ENCODE measurements around the gene P4HB. TPM values are rescaled to one million over a fixed set of nuclear protein-coding genes. Genes with fewer than 3 reads are reported as not detected.

Gene P4HB
- total RNA-seq, 2 donors from 2014 or later = 382 to 460 TPM

DNA sequence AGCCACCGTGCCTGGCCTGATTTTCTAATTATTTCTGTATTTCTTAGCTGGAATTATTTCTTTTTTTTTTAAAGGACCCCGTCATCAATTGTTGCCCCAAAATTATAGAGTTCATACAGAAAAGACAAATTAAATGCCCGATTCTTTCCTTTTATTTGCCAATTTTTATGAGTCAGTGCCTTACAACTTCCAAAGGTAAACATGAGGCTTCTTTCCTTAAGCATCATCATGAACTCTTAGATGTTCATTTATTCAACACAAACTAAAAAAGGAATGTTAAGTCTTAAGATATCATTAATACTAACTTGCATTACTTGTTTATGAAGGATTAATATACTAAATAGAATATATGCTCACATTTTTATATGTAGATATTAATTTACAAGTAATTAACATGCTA is 18.0 kb upstream of the P4HB start:
- peaks cover 5 to 8% of the 10 kb centered on the region in 2 donors for H3K36me3 Mint-ChIP-seq
- DNase-seq (ENCODE audit: low spot score in 2 of 2) (no peak), ATAC-seq (no peak)
- no peak overlapping the region for H3K27ac Mint-ChIP-seq
- no peaks in the 10 kb centered on the region for H3K9me3 Mint-ChIP-seq

DNA sequence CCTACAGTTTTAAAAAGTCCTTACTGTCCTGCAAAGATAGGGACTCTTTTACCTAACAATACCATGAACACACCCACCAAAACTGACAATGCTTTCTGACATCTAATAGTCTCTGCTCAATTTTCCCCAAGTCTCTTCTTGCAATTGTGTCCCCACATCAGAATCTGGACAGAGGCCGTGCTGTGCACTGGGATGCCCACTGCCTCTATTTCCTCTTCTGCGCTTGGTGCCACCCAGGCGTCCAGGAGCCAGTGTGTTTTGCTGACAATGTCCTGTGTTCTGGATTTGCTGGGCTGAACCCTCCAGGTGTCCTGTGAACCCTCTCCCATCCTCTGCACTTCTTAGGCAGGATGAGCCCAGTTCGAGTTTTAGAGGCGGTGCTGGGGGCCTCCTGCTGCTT is 17.2 kb upstream of the P4HB start:
- peaks cover 8 to 9% of the 10 kb centered on the region in 2 donors for H3K36me3 Mint-ChIP-seq
- ATAC-seq = no peak
- no peak for DNase-seq (ENCODE audit: low spot score in 2 of 2)
- H3K27ac Mint-ChIP-seq = no peak overlapping the region
- H3K9me3 Mint-ChIP-seq = no peaks in the 10 kb centered on the region

DNA sequence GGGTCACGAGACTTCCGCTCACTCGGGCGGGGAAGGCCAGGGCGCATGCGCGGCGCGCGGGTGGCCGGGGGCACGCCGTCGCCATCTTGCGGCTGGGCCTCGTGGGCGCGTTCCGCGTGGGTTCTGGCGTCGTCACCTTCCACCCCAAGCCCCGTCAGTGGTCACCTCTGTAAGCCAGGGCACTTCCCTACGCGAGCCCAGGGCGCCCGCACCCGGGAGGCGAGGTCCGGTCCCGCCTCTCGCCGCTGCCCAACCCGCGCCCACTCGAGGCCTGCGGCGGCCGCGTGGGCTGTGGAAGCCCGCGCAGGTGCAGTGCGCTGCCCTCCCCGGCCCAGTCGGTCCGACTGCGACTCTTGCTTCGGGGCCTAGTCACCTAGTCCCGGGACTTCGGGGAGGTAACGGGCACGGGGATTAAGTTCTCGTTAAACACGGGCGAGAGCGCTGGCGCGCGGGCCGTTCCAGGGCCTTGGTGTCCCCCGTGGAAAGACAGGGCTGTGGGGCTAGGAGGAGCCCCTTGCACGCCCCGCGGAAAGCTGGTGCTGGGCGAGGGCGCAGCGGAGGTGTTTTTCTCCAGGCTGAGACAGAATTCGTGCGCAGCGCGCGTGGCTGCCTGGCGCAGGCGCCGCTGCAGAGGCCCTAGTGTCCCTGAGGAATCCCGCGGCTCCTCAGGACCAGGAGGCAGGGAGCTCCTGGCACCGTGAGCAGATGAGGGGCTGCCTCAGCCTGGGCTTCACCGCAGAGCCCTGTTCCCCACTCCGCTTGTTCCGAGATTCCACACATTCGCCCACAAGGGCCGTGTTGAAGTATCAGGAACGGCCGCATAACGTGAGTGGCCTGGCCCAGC is 11.3 kb upstream of the P4HB start:
- no peaks in the 10 kb centered on the region for H3K9me3 Mint-ChIP-seq
- H3K27ac Mint-ChIP-seq = peak overlapping the region; percentile 96 to 97
- H3K36me3 Mint-ChIP-seq = peaks cover 16 to 22% of the 10 kb centered on the region in 2 donors

DNA sequence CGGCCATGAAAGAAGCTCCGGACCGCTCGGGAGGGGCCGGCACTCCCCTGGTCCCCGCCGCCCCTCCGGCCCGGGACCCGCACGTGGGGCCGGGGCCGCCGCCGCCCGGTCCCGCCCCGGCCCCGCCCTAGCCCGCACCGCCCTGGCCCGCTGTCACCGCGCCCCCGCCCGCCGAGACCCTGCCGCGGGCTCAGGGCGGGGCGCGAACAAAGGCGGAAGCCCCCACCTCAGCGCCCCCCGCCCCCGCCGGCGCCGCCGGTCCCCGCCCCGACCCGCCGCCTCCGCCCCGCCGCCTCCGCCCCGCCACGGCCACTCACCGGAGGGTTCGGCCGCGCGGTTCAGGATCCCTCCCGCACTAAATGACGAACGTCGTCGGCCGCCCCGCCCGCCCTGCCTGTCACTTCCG is 10.6 kb upstream of the P4HB start, which contains the start of gene ARHGDIA:
Gene ARHGDIA (minus strand): TSS at position 357 of the 406 bp plus-strand sequence. CDS start 1,407 bp downstream, outside the sequence.
- Mint-ChIP-seq H3K36me3 (peaks cover 16 to 22% of the 10 kb centered on the region in 2 donors), H3K27ac (peak within 1 kb of the TSS; percentile 97), H3K9me3 (no peaks in the 10 kb centered on the region)
- ATAC-seq = peak; percentile 71 to 73
- DNase-seq (ENCODE audit: low spot score in 2 of 2) = no peak

More for the DNA sequence above, 11.3 kb upstream of the P4HB start:
- ATAC-seq (peak in 1 of 2 donors; percentile 49), DNase-seq (ENCODE audit: low spot score in 2 of 2) (peak; percentile 97)

- H3K36me3 Mint-ChIP-seq = peaks cover 16 to 22% of the 10 kb centered on the region in 2 donors
These were observed 10.0 kb upstream of the P4HB start for GRCh38 chr17:81870131-81870980.

DNA sequence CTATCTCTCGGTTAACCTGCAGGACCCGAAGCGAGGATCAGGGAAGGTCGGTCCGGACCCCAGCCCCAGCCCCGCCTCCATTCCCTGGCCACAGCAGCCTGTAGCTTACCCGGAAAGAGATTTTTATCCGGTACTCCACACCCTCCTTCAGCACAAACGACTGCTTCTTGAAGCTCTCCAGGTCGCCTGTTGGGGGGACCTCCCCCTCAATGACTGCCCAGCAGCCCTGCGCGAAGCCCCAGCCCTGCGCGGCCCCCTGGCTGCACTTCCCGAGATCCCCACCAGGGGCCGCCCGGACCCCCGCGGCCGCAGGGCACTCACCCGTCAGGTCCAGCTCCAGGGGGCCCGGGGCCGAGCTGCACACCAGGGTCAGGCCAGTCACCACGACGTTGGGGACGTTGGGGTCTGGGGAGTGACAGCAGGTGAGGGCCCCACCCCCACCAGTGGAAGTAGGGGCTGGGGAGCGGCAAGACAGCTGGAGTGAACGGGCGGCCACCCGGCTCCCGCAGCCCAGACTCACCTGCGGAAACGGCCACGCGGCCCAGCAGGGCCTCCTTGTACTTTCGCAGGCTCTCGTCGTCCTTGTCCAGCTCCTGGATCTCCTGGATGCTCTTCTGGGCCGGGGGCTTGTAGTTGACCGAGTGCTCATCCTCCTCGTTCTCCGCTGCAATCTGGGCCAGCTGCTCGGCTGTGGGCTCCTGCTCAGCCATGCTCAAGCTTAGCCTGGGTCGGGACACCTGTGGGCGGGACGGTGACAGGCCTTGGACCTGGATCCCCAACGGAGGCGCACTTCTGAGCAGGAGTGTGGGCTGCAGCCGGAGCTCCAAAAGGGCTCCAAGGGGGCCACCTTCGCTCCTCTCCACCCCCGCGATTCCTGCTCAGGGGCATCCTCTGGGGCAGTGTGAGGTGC is 9.1 kb upstream of the P4HB start:
- H3K27ac Mint-ChIP-seq = peak overlapping the region; percentile 92 to 97
- H3K36me3 Mint-ChIP-seq = peaks cover 16 to 22% of the 10 kb centered on the region in 2 donors
- no peak for ATAC-seq
- peak in 1 of 2 donors; percentile 70 for DNase-seq (ENCODE audit: low spot score in 2 of 2)
- H3K9me3 Mint-ChIP-seq = no peaks in the 10 kb centered on the region

More at GRCh38 chr17:81870131-81870980, 10.0 kb upstream of the P4HB start:
- H3K9me3 Mint-ChIP-seq = no peaks in the 10 kb centered on the region
- peak; percentile 31 to 40 for ATAC-seq
- DNase-seq (ENCODE audit: low spot score in 2 of 2) = peak in 1 of 2 donors; percentile 53
- peak overlapping the region; percentile 97 for H3K27ac Mint-ChIP-seq

GRCh38 chr17:81868674-81869220 is 8.4 kb upstream of the P4HB start:
- Mint-ChIP-seq H3K9me3 (no peaks in the 10 kb centered on the region), H3K36me3 (peaks cover 17 to 22% of the 10 kb centered on the region in 2 donors), H3K27ac (peak overlapping the region in 1 of 2 donors; percentile 97)
- DNase-seq (ENCODE audit: low spot score in 2 of 2) = no peak
- ATAC-seq = no peak

DNA sequence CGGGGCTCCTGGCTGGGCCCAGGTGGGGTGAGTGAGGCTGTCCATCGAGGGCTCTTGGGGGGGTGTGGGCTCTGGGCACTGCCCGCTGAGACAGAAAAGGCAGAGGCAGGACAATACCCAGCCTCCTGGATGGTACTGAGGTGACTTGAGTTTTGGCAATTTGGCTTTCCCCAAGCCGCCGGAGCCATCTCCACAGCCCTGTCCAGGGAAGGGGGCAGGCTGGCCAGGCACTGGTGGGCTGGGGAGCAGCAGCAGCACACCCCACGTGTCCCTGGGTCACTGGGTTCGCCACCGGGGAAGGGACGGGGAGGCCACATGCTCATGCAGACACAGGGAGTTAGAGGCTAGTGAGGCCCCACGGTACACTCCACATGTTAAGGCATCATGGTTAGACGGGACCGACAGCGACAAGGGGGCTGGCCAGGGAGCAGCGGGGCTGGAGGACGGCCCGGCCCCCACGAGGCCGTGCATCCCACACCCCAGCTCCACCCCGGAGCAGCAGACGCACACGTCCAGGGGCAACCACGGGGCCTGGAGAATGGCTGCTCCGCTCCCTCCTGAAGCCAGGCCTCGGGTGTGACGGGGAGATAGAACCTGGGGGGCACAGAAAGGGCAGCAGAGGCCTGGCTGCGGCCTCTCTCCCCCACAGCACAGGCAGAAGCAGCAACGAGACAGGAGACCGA is 7.8 kb upstream of the P4HB start:
- ATAC-seq (no peak), DNase-seq (ENCODE audit: low spot score in 2 of 2) (no peak)
- Mint-ChIP-seq H3K27ac (peak overlapping the region; percentile 72 to 82), H3K9me3 (no peaks in the 10 kb centered on the region), H3K36me3 (peaks cover 23 to 26% of the 10 kb centered on the region in 2 donors)

DNA sequence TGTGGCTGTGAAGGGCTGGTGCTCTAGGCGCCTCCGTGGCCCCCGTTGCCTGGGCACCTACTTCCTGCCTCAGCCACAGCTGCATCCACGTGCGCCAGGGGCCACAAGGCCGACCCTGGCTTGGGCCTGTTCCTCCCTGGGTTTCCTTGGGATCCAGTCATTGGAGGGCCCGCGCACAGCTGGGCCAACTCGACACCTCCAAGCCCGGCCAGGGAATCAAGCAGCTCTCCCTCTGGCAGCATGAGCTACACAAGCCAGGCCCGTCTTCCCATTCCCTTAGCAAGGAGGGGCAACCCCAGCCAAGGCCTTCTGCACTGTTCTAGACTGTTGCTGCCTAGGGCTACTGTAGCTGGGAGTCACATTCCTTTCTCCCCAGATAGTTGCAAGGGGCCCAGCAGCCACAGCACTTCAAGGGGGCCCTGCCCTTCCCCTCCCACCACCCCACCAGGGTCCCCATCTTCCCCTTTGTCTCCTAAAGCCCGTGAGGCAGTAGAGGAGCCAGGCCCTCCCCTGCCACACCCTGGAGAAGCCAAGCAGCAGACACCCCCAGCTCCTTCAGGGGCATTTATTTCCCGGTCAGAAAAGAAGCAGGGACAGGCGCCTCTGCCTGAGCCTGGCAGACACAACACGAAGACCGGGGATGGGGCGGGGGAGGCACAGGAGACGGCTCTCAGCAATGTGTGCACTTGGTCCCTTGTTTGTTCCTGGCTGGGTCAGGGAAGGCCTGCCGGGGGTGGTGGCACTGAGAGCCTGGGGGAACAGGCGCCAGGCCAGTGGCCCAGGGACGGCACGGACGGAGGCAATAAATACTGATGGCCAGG is 7.0 kb upstream of the P4HB start:
- peaks cover 27 to 30% of the 10 kb centered on the region in 2 donors for H3K36me3 Mint-ChIP-seq
- no peaks in the 10 kb centered on the region for H3K9me3 Mint-ChIP-seq
- DNase-seq (ENCODE audit: low spot score in 2 of 2) (peak in 1 of 2 donors; percentile 28), ATAC-seq (no peak)
- peak overlapping the region; percentile 82 to 85 for H3K27ac Mint-ChIP-seq

DNA sequence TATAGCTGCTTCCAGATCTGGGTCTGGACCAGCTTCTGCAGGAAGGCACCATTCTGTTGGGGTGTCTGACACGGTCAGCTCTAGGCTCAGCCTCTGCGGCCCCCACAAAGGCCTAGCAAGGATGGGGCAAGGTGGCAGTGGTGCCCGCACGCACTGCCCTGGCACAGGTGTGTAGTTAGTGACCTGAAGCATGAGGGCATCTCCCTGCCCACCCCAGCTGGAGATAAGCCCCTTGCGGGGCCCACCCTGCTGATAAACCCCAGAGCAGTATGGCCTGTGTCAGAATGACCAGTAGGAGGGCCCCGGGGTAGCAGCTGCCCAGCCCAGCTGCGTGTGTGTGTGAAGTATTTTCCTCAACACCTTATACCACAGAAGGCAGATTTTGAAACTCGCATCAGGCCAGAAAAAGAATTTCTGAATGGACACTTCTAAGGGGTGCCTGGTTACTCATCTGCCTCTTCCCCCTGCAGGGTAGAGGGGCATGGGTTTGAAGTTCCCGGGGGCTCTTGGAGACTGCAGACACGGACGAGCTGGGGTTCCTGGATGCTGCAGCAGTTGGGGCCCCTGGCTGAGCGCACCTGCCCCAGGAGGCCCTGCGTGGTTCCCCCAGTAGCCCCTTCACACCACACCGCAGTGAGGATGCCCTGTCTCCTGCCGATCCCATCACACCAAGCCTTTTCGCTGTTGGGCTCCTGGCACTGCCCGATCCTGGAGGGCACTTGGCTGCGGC is 6.3 kb upstream of the P4HB start:
- H3K27ac Mint-ChIP-seq = peak overlapping the region; percentile 82 to 85
- H3K36me3 Mint-ChIP-seq = peaks cover 20 to 28% of the 10 kb centered on the region in 2 donors
- DNase-seq (ENCODE audit: low spot score in 2 of 2) (no peak), ATAC-seq (no peak)
- H3K9me3 Mint-ChIP-seq = no peaks in the 10 kb centered on the region

DNA sequence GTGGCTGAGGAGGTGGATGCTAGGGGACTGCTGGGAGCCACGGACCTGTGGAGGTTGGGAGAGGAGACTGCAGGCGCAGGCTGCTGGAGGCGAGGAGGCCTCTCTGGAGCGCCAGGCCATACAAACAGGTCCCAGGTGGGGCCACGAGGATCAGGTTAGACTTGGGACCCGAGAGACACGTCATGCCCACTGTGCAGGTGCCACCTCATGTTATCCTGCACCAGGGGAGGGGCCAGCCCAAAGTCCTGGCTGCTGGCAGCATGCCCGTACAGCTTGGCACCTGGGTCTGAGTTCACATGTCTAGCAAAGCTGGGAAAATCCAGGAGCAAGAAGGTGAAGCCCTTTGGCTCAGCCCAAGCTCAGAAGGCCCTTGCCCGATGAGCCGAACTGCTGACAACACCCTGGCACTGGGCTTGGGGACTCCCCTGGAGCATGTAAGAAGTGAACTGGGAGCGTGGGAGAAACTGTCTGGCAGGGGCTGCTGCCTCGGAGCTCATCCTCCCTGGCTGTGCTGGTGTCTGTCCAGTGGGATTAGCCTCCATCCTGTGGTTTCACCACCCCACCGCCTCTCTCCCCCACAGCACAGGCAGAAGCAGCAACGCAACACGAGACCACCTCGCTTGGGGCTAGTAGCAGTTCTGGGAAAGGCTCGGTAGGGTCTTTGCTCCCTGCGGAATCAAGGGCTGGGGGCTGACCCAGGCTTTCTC is 5.6 kb upstream of the P4HB start:
- peaks cover 25 to 31% of the 10 kb centered on the region in 2 donors for H3K36me3 Mint-ChIP-seq
- H3K27ac Mint-ChIP-seq = peak overlapping the region; percentile 77 to 82
- no peaks in the 10 kb centered on the region for H3K9me3 Mint-ChIP-seq

DNA sequence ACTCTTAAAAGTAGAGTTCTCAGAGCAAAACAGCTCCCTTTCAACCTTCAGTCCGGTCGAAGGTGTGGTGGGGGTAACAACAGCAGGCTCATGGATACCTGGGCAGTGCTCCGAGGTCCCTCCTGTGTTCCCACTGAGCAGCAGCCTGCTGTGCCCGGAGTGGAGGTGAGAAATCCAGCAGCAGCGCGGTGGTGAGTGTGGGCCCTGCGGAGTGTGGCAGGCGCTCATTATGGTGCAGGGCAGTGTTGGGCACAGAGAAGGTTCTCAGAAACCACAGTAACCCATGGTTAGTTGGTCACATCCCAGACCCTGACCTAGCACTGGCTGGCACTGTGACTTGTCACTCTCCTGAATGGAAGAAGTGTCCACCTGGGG is 5.0 kb upstream of the P4HB start:
- DNase-seq (ENCODE audit: low spot score in 2 of 2) (no peak), ATAC-seq (no peak)
- Mint-ChIP-seq H3K27ac (peak overlapping the region; percentile 68 to 82), H3K36me3 (peaks cover 23 to 31% of the 10 kb centered on the region in 2 donors), H3K9me3 (no peaks in the 10 kb centered on the region)

More for the DNA sequence above, 5.6 kb upstream of the P4HB start:
- no peak for DNase-seq (ENCODE audit: low spot score in 2 of 2)
- ATAC-seq = no peak
